ENCODE measurements around the gene AQP6.
A peak's percentile ranks its signal among the peaks of the same experiment; 100 is the strongest.

Gene AQP6

DNA sequence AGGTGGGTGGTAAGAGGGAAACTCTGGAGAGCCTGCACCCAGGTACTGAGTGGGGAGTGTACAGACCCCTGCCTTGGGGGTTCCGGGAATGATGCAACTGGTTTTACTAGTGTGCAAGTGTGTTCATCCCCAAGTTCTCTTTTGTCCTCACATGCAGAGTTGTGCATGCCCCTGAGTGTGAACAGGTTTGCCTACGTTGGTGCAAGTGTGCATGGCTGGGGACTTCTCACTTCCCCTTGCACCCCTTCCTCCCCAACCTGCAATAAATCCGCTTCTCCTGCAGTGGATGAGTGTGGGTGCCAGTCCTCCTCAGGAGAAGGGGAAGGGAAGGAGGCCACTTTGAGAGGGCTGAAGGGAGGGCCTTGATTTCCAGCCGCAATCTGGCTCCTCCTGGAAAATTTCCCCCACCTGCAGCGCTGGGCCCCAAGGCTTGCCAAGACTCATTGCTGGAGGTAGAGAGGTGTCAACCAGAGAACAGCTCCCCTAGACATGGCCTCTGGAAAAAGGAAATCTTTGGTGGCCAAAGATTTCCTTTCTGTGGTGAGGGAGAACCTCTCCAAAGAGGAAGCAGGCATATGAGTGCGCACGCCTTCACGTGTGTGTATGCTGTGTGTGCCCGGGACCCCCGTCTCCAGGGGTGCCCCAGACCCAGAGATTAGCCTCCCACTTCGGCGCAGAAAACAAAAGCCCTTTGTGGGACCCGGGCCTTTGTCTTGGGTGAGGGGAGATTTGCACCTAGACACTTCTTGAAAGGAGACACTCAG is 16.7 kb upstream of the AQP6 start:
- DNase-seq (ENCODE audit: low spot score) = no peak
- FAIRE-seq = no peak

DNA sequence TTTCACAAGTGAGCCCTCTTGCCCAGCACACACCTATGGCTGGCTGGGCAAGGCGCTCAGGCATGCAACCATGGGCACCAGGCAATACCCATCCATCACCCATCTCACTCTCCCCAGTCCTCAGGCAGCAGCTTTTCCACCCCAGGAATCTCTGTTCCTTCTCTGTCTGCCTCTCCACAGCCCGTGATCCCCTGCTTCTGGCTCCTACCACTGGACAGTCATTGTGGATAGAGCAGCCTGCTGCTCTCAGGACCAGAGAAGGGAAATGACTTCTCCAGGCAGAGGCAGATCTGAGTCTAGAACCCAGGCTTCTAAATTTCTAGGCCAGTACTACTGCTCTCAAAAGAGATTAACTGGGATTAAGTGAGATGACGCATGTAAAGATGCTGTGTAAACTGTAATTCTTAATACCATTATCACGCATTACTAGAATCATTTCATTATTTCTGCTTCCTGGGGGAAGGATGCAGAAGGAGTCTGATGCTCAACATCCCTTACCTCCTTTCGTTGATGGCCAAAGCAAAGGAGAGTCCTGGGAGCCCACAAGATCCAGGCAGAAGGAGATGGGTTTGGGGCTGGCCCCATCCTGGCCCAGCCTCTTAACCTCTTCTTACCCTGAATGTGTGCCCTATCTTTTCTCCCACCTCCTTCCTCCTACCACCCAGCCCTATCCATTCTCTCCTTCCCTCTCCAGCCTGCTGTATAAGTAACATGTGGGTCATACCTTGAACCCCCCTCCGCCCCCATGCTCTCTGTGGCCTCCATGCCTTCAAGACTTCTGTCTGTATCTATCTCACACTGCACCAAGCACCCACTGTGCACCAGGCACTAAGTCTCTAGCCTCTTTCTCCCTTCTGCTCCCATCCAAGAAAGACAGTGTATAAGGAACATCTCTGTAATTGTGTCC is 15.8 kb upstream of the AQP6 start:
- DNase-seq (ENCODE audit: low spot score) = no peak
- no peak for FAIRE-seq

DNA sequence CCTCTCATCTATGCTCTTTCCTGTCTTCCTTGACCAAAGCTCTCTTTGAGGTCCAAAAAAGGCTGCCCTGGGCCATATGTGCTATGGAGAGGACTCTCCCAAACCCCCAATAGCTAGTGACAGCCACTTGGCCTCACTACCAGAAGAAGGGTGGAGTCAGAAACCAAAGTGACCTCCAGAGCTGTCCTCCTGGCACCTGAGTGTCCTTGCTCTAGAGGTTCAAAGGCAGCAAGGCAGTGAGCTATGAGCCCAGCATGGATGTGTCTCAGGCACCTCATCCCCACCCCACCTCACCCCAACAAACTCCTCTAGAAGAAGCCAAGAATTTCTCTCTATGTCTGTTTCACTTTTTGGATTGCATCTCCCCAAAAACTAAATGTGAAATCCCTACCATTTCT is 15.2 kb upstream of the AQP6 start:
- FAIRE-seq (no peak), DNase-seq (ENCODE audit: low spot score) (no peak)

DNA sequence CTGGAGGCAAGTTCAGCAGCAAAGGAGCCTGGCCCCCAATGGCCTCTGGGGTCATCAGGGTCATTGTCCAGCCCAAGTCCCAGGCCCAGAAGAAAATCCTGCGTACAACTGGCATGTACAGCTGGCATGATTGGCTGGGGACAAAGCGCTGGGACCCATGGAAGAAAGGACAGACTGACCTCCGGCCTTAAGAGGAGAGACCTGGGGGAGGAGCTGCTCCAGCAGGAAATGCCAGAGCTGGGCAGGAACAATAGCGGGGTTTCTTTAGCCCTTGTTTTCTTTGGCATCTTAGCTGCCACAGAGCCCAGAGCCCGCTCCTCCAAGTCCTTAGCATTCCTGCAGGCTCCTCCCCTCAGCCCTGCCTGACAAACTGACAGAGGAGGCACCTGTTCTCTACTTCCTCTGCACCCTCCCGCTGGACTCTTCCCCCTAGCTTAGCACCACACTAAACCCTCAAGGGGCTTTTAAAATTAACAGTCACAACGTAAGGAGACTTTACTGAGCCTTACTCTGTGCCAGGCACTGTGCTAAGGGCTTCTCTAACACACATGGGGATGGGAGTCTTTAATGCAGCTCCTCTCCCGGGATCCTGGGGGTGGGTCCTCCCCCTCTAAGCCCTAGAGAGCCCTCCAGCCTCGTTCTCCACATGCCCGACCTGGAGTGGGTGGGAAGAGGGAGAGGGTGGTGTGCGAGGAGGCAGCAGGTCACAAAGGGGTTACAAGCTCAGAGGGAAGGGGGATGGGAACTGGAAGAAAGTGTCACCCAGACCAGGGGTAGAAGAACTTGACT is 12.9 kb upstream of the AQP6 start:
- FAIRE-seq = no peak

DNA sequence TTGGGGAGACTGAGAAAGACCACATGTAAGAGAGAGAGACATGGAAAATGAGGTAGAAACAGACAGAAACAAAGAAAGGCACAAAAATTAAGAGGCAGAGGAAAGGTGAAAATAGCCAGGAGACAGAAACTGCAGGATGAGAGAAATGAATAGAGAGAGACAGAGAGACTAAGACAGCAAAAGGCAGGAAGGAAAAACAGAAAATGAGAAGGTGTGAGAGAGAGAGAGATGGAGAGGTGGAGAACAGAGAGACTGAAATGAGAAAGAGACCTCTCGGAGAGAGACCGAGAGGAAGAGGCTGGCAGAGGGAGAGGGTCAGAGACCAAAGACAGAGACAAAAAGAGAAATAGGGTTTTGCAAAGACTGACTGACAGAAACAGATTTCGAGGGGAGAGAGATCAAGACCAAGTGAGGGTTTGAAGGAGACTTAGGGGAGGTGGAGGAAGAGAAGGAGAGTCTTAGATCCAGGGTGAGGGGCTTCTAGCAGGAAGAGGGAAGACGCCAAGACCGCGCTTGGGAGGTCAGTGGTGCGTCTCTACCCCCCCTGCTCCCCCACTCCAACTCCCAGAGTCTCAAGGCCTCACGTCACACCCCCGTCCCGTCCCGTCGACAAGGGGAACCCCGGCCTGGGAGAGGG is 12.2 kb upstream of the AQP6 start:
- no peak for DNase-seq (ENCODE audit: low spot score)
- no peak for FAIRE-seq

More for the DNA sequence above, 12.9 kb upstream of the AQP6 start:
- peak; percentile 84 for DNase-seq (ENCODE audit: low spot score)

DNA sequence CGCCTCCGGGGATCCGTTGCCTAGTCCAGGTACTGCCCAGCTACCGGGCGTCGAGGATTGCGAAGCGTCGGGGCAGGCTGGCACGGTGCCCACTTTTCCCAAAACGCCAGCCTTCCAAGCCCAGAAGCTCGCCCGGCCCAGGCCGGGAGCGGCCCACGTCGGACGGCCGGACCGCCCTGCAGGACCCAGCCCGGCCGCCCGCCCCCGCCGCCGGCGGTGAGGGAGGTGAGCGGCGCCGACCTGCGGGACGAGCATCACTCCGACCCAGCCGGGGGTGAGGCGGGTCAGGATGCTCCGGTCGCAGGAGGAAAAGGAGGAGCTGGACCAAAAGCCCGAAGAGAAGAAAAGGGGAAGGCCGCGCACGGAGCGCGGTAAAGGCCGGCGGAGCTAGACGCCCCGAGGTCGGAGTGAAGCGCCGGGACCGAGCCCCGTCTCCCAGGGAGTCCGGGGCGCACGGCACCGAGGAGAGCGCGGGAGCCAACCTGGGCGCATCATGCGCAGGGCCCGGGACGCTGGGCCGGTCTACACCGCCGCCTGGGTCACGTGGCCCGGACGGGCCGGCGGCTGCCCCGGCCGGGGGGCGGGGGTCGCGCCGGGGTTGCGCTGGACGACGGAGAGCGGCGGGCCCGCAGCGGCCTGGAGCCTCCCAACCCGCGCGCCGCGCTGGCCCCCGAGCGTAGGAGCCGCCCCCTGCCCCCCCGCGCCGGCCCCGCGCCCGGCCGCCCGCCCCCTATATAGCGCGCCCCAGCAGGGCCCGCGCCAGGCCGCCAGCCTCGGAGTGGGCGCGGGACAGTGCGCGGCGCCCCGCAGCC is 11.4 kb upstream of the AQP6 start, which contains the start of gene AQP5:
Gene AQP5 (plus strand): TSS at position 762 of the 812 bp plus-strand sequence. CDS start 146 bp downstream, outside the sequence.
- FAIRE-seq (no peak), DNase-seq (ENCODE audit: low spot score) (no peak)

DNA sequence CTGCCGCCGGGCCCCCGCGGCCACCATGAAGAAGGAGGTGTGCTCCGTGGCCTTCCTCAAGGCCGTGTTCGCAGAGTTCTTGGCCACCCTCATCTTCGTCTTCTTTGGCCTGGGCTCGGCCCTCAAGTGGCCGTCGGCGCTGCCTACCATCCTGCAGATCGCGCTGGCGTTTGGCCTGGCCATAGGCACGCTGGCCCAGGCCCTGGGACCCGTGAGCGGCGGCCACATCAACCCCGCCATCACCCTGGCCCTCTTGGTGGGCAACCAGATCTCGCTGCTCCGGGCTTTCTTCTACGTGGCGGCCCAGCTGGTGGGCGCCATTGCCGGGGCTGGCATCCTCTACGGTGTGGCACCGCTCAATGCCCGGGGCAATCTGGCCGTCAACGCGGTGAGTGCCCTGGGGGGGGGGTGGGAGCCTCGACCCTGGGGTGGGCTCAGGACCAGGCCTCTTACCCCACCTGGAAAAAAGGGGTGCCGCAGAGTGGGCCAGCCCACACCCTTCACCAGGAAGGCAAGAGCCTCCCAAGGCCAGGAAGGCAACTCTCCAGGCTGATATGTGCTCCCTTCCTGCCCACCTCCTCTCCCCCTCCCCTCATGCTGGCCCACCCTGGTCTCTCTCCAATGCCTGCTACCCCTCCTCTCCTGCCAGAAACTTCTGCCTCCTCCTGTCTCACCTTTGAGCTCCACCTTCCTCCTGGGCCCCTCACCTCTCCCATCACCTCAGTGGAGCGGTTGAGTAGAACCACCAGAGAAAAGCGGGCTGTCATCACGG is 10.6 kb upstream of the AQP6 start:
- DNase-seq (ENCODE audit: low spot score) (no peak), FAIRE-seq (no peak)

DNA sequence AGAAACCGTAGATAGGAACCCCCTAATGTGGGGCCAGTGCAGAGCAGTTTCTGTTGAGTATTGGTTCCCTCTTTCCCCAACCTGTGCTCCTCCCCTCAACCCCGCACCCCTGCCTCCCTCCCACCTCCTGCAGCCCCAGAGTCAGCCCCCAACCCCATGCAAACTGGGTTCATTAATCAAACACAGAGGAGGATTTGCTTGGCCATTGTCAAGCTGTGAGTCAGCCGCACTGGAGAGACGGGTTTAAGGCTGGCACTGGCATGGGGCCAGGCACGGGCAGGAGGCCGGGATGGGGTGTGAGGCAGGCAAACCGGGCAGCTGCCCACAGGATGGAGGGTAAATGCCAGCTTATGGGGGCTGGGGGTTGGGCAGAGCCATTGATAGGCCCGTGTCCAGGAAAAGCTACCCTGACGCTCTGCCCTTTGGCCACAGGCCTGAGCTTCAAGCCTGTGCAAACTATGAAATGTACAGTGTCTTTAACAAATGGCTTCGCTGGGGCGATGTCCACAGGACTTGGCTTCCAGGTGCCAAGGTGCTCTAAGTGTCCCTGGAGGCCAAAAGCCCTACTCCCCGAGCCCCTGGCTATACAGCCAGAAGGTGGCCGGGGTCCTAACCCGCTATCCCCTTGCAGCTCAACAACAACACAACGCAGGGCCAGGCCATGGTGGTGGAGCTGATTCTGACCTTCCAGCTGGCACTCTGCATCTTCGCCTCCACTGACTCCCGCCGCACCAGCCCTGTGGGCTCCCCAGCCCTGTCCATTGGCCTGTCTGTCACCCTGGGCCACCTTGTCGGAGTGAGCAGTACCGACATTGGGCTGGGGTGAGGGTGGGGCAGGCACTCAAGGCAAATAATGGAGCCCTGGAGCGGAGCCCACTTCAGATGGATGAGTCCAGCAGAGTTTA is 9.6 kb upstream of the AQP6 start:
- peak; percentile 94 for FAIRE-seq
- peak; percentile 81 for DNase-seq (ENCODE audit: low spot score)

DNA sequence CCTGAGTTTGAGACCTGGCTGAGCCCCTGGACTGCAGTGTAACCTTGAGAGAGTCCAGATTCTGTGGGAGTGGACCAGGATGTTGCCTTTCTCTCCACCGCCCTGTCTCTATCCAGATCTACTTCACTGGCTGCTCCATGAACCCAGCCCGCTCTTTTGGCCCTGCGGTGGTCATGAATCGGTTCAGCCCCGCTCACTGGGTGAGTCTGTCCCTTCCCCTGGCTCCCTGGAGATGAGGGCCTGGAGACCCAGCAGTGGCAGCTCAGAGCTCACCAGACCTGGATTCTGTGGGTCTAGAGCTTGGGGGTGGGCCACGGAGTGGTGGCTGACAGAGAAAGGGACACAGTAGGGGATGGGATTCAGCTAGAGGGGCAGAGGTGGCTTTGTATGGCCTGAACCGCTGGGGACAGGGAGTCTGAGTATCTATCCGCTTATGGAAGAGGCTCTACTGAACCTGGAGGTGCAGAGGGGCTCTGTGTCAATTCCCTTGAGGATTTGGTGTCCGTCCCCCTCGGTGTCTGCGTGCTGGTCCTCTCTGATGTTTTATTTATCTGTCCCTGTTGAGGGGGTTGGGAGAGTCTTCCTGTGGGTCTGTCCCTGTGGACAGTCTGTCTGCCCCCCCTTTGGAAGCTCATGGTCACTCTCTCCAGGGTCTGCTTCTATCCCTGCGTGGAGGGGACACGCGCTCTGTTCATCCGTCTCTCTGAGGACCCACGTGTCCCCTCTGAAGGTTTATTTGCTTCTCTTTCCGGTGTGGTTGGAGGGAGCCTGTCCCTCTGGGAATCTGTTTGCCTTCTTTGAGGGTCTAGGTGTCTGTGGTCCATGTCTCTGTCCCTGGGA is 8.6 kb upstream of the AQP6 start:
- no peak for FAIRE-seq
- DNase-seq (ENCODE audit: low spot score) = no peak

DNA sequence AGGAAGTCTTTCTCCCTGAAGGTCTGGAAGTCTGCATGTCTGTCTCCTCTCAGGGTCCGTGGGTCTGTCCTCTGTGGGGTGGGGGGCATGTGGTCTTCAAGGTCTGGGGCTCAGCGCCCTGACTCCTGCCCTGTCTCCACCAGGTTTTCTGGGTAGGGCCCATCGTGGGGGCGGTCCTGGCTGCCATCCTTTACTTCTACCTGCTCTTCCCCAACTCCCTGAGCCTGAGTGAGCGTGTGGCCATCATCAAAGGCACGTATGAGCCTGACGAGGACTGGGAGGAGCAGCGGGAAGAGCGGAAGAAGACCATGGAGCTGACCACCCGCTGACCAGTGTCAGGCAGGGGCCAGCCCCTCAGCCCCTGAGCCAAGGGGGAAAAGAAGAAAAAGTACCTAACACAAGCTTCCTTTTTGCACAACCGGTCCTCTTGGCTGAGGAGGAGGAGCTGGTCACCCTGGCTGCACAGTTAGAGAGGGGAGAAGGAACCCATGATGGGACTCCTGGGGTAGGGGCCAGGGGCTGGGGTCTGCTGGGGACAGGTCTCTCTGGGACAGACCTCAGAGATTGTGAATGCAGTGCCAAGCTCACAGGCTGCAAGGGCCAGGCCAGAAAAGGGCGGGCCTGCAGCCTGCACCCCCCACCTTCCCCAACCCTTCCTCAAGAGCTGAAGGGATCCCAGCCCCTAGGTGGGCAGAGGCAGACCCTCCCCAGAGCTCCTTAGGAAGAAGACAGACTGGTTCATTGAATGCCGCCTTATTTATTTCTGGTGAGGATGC is 7.7 kb upstream of the AQP6 start:
- FAIRE-seq (no peak), DNase-seq (ENCODE audit: low spot score) (no peak)

DNA sequence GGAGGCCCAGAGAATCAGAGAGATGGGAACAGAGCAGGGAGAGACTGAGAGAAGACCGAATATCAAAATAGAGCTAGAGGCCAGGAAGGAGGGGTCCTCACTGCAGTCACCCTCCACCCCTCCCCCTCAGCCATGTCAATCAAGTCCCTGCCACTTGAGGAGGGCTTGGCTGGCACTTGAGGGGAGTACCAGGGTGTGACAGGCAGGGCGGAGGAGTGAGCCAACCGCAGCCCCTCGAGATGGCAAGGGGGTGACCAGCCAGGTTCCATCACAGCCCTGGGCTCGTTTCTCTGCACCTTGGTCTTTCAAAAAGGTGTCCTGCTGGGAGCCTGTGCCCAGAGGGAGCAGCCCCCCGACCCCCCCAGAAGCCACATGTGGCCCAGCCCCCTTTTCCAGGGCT is 6.9 kb upstream of the AQP6 start:
- no peak for FAIRE-seq
- no peak for DNase-seq (ENCODE audit: low spot score)

DNA sequence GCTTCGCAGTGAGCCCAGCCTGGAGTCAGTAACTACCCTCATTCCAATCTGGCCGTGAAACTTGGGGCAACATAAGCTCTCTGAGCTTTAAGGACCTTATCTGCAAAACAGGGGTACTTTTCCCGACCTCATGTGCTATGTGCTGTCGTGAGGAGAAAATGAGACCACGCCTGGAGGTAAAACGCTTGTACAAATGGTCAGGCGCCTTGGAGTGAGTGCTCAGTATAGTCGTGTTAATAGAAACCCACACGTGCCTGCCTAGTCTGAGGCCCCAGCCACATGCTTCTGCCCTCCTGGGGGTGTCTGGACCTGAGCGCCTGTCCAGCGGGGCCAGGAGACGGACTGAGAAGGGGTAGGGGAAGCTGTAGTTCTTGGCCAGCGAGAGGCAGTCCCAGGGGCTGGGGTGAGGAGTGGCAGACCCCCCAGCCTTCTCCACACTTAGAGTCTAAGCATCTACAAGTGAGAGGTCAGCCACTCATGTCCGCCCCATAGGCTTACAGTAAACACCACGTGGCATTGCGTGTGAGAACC is 6.2 kb upstream of the AQP6 start:
- DNase-seq (ENCODE audit: low spot score) (no peak), FAIRE-seq (no peak)

DNA sequence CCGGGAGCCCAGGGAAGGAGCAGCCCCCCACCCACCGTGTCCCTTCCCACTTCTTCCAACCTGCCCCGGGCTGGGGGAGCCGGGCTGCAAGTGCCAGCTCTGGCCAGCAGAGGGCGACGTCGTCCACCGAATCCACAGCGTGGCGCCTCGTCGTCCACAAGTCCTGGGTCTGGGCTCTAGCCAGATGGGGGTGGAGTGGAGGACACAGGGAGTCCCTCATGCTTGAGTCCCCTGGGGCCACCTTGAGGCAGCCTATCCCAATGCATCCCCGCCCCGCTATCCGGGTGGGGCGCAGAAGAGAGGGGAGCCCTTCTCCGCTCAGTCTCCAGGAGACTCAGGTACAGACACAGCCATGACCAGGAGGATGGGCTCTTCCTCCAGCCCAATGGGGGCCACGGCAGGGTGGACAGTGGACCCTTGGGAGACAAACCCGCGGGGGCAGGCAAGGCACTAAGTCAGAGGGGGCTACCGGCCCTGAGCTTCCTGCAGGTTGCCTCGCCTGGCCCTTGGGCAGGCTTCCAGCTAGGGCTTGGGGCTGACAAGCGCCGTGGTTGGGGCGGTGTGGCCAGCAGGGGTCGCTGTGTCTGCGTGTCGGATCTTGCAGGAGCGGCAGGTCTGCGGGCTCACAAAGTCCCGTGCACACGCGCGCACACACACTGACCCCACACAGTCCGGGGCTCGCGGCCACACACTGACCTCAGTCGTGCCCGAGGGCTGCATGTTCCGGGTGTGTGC is 5.5 kb upstream of the AQP6 start:
- FAIRE-seq = peak; percentile 93
- DNase-seq (ENCODE audit: low spot score) = peak; percentile 87

DNA sequence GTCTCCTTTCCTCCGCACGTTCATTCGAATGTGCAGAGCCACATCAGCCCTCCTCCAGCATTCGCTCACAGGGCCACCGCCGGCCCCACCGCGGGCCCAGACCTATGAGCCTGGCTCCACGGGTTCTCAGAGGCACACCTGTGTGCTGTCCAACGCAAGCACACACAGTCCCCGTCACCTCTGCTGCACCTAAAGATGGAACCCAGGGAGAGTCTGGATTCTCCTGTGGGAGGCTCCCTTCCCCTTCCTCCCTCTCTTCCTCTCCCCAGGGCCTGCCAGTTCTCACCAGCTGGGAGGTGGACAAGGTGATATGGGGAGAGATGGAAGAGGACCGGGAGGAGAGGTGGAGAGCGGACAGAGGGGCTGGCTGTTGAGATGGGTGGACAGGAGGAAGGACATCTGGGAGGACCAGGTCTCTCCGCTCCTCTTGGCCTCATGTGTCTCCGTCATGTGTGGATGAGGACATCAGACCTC is 4.9 kb upstream of the AQP6 start:
- DNase-seq (ENCODE audit: low spot score) (no peak), FAIRE-seq (no peak)

DNA sequence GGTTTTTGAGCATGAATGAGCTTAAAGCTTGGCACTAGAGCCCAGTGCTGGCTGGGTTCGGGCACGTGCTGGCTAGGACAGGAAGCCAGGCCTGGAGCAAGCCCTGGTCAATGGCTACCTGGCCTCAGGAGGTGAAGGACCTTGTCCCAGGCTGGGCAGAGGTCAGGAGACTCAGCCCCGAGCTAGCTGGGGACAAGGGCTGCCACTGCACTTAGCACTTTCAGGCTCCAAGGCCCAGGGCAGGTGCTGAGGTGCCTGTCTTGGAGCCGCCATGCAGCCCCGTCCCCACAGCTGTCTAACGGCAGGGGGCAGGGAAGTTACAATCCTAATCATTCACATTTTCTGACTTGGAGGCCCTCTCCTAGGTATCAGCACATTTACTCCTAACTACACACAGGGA is 4.3 kb upstream of the AQP6 start:
- FAIRE-seq = no peak
- no peak for DNase-seq (ENCODE audit: low spot score)

DNA sequence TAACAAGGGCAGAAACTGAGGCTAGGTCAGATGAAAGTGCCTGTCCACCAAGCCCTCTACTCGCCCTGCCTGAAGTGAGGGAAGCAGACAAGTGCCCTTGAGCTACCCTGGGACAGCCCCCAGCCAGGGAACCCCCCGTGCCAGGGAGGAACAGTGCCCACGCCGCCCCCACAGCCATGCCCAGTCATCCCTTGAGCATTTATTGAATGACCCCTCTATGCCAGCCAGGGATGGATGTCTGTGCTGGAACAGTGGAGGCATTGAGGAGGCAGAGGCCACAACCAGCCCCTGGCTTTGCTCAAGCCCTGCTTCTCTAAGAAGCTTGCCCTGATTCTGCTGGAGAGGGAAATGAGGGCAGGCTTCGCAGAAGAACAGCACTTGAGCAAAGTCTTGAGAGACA is 3.7 kb upstream of the AQP6 start:
- no peak for FAIRE-seq
- no peak for DNase-seq (ENCODE audit: low spot score)
